Stimulated activated CD4-positive, alpha-beta T cell treated with anti-CD3 and anti-CD28 coated beads, Interleukin-4, amount 100 ng/mL, for 48 hours (primary cell): ENCODE results near the gene LMOD1.

ENCODE experiments used
- DNase-seq, 2 donors: peaks; one replicate each; pipeline ENCODE4 v3.0.0-alpha.2; 2020; ENCODE audit warnings: low read depth in 2 of 2

LMOD1 gene

DNA sequence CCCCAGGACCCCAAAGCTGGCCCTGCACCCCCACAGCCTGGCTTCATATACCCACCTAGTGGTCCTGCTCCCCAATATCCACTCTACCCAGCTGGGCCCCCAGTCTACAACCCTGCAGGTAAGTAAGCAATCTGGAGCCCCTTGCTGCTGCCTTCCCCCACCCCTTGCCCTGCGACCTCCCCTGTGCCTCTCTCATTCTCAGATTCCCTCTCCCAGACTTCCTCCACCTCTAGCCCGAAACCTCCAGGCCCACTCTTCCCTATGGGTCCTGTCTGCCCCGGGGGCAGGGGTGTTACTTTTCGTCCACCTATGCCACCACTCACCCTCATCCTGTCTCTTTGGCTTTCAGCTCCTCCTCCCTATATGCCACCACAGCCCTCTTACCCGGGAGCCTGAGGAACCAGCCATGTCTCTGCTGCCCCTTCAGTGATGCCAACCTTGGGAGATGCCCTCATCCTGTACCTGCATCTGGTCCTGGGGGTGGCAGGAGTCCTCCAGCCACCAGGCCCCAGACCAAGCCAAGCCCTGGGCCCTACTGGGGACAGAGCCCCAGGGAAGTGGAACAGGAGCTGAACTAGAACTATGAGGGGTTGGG, 54.8 kb downstream of the LMOD1 start:
- DNase-seq: no peak

DNA sequence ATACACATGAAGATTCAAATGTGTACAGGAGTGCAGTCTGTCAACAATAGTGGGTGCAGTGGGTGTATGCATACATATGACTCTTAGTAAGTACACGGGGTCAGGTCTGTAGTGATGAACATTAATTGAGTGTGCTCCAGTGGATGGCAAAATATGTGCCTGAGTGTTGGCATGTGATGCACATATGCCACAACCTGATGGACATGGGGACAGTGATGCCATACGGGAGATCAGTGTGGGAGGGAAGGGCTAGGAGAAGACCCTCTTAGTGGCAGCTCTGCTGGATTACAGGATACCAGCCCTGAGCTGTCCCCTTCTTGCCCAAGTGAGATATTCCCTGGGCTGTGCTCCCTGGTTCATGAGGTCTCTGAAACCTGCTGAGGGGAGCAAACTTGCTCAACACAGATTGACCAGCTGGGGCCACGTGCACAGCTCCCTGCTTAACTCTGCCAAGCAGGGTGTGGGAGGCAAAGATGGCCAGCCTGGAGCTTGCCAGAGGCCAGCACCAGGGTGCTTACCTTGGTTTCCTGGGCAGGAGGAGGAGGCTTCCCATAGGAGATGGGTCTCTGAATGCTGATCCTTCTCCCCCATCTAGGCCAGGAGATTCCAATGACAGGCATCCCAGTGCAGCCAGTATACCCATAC, 55.4 kb downstream of the LMOD1 start:
- DNase-seq: no peak

DNA sequence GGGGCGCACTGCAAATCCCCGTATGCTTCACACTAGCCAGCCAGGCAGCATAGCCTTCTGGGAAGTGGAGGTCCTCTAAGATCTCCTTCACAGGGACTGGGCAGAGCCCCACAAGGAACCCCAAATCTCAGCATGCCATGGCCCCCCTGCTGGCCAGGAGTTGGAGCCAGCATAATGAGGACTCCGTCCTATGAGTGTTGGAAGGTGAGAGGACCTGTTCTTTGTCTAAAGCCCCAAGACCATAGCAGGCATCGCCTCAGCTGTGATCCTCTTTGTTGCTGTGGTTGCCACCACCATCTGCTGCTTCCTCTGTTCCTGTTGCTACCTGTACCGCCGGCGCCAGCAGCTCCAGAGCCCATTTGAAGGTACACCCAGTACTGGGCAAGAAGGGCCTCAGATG, 56.1 kb downstream of the LMOD1 start:
- no peak for DNase-seq

DNA sequence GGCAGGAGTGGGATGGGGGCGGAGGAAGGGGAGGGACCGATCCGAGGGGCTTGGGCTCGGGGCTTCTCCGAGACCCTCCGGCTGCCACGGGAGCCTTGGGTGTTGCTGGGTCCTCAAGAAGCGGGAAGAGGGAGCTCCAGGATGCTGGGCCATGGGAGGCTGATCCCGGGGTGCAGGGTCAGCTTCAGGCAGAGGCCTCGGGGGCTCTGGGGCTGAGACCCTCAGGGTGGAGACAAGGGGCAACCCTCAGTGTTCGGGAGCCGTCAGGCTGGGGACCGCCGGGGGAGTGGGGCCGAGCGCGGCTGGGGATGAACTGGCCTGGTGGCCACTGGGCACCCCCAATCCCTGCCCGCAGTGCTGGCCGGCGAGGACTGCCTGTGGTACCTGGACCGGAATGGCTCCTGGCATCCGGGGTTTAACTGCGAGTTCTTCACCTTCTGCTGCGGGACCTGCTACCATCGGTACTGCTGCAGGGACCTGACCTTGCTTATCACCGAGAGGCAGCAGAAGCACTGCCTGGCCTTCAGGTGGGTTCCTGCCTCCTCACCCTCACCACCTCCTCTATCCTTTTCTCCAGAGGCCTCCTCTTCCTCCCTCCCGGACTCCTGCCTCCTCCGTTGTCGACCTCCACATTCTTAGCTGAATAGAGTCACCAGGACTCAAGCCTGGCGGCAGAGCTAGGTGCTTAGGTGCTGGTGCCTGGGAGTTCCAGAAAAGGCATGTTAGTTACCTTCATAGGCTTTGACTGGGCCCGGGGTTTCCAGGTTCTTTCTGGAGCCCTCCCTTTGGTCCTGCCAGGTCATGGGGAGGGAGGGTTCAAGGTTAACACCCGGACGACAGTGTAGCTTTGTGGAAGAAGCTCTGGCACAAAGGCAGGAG, 57.0 kb downstream of the LMOD1 start:
- DNase-seq: no peak

DNA sequence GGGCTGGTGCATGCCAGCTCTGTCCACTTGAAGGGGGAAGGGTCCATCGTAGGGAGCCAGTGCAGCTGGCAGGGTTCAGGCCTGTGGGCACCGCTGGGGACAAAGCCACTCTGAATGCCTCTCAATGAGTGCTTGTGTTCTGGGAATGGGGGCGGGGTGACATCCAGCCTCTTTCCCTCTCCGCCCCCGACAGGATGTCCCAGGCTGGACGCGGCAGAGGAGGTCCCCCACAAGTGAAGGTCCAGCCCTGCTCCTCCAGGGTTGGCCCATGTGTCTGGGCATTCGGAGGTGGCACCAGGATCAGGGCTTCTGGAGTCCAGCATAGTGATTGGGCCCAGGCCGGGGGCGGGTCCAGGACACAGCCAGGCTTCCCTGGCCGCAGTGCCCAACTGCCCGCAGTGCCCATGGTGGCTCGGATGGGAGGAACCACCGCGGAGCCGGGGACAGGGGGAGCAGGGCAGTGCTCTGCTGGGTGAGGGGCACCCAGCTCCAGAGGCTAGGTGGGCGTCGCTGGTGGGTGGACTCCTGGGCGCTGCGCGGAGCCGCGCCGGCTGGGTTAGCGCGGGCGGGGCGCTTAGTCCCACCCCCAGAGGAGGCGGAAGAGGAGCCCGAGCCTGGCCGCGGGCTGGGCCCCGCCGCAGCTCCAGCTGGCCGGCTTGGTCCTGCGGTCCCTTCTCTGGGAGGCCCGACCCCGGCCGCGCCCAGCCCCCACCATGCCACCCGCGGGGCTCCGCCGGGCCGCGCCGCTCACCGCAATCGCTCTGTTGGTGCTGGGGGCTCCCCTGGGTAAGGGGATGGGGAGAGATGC, 57.9 kb downstream of the LMOD1 start, which contains the start of gene SHISA4:
SHISA4 (plus strand) TSS at position 617 of the 808 bp plus-strand sequence; CDS start at position 714, 97 bp downstream.
- DNase-seq: no peak

DNA sequence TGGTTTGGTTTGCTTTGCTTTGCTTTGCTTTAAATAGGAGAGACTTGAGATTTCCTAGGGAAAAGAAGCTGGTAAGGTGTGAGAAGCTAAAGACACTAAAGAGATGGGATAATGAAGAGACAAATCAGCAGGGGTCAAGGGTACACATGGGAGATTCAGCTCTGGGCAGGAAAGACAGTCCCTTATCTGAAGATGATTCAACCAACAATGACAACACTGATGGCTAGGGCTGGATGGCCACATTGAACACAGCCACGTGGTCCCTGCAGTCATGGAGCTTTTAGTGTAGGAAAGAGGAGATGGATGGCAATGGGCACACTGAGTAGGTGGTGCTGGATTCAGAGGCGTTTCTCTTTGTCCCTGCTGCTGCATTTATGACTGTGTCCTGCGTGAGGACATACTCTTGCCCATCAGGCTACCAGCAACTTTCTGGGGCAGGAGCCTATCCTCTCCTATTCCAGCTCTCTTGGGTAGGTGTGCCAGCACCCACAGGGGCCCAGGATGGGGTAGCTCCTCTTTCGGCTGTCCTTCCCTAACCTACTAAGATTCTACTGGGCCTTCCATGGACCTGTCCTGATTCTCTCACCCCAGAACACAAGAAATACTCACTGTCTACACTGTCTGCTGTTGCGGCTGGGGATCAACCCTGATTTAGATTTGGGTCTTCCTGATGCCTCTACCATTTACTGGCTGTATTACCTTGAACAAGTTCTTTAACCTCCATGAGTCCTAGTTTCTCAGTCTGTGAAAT, 59.1 kb downstream of the LMOD1 start:
- no peak for DNase-seq

DNA sequence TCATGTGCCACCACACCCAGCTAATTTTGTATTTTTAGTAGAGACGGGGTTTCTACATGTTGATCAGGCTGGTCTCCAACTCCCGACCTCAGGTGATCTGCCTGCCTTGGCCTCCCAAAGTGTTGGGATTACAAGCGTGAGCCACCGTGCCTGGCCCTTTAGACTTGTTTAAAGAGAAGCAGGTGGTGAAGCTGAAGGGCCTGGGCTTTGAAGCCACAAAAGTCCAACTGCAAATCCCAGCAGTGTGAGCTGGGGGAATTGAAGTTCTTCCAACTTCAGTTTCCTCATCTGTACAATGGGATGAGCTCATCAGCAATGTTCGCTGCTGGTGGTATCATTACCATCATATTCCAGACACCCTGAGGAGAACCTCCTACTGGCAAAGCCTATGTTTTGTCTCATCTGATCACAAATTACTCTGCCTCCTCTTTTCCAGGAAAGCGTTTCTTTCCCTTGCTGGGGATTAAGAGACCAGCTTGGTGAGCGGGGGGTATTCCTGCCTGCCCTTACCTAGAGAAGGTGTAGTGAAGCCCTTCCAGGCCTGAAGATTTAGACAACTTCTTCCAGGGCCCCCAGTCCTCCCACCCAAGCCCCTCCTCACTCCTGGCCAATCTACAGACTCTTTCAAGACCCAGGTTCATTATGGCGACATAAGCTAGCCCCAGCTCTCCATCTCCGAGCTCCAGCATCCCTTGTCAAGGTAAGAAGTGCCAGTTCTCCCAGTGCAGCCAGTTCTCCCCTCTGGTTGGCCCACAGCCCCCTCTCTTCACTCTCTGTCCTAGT, 60.1 kb downstream of the LMOD1 start:
- DNase-seq: no peak

DNA sequence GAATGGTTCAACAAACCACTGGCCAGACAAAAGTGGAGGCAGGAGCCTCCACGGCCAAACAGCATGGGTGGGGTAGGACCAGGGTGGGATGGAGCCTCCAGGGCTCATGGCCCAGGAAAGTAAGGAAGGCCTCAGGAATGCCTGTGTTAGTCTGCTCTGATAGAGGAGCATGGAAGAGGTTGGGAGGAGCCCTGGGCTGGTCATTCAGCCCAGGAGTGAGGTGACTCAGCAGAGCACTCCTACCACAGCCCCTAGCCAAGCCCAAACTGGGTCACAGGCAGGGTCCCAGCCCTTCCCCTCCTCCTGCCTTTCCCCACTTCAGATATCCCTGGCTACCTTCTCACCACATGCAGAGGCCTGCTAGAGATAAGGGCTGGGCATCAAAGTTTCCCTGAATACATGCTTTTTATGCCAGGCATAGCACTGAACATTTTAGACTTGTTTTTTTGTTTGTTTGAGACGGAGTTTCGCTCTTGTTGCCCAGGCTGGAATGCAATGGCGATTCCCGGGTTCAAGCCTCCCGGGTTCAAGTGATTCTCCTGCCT, 60.7 kb downstream of the LMOD1 start:
- no peak for DNase-seq

DNA sequence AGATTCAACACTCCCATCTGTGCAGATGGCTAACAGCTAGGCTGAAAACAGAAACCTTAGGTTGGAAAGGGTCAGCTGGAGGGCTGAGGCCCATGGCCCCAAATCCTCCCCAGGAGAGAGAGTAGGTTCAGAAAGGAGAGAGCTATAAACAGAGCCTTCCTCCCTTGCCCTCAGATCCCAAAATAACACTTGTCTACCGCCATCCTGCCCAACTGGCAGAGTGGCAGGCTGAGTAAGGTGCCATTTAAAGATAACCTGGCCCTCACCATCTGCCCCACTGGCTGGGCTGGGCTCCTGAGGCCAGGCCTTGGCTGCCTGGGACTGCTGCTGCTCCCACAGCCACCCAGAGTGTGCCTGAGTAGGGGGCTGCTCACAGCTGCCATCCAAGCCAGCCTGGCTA, 61.9 kb downstream of the LMOD1 start:
- no peak for DNase-seq

DNA sequence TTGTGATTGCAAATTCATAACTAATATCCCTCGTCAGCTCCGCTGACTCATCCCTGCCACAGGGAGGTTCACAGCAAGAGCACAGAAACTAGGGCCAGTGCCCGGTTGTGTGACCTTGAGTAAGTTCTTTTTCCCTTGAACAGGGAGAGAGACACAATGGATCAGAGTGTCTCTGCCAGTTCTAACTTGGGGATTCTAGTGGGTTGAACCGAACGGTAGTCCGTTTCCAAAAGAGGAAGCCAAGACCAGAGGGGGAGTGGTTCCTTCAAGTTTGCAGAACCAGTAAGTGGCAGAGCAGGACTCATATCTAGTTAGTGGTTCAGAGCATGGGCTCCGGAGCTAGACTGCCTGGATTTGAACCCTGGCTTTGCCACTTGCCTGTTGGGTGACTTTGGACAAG, 62.6 kb downstream of the LMOD1 start:
- no peak for DNase-seq

DNA sequence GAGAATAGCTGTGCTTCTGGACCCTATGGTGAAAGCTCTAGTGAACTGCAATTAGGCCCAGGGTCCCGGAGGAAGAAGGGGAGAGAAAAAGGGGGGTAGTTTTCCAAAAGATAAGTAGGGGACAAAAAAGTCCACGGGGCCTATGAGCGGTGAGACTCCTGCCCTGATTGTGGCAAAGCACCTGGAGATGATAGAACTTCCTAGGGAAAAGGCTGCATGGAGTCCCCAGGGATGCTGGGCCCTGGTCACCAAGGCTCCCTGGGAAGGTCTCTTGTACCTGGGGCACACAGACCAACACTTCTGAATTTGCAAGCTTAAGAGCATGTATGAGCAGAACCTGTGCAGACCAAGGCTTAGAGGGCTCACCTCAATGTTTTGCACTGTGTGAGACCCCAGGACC, 63.1 kb downstream of the LMOD1 start:
- DNase-seq: no peak

DNA sequence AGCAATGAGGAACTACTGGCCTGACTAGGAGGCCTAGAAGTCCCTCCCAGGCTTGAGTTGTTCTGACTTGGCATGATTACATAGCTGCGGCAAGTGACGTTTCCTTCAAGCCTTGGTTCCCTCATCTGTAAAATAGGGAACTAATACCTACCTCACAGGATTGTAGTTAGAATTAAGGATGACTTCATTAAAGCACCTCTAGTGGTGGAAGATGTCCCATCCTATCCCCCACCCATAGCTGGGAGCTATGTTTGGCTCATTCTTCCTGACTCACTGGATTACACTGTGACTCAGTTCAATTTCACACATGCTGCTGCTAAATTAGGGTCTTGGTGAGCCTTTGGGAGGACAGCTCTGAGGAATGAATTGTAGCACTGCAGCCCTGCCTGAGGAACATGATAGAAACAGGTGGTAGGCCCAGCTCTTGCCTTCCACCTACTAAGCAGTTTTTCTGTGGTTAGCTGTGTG, 63.6 kb downstream of the LMOD1 start:
- DNase-seq: no peak

DNA sequence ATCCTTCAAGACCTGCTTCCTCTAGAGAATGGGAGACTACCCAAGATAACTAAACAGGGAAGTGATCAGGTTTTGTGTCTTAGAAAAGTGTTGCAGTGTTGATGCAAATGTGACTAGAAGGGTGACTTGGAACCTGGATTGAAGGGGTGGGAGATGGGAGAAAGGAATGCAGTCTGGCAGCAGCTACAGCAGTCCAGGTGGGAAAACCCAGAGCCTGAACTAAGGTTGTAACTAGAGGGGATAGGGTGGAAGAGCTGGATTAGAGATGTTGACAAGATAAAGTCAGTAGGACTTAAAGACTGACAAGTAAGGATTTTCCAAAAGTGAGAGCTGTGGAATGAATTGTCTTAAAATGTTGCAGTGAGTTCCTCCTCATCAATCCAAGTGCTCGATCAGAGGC, 64.7 kb downstream of the LMOD1 start:
- DNase-seq: no peak

DNA sequence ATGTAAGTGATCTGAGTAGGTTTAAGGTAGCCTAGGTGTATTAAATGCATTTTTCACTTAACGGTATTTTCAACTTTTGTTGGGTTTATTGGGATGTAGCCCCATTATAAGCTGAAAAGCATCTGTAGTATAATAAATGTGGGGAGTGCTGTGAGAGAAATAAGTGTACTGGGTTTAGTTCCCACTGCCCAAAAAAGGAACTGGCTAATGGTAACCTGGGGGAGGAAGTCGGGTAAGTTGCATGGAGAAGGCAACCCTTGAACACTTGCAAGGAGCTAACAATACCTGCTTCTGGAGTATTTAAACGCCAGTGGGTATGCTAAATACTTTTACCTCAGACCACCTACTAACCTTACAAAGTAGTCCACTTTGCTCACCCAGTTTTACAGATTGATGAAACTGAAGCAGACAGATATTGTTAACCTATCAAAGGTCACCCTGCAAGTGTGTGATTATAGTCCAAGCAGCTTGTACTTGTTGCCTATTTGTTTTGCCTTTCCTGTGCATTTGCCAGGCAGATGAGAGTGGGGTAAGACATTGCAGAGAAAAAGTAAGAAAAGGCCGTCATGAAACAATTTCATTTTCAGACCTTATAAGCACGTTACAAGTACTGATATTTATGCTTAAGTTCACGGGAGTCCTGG, 65.3 kb downstream of the LMOD1 start:
- DNase-seq: no peak

DNA sequence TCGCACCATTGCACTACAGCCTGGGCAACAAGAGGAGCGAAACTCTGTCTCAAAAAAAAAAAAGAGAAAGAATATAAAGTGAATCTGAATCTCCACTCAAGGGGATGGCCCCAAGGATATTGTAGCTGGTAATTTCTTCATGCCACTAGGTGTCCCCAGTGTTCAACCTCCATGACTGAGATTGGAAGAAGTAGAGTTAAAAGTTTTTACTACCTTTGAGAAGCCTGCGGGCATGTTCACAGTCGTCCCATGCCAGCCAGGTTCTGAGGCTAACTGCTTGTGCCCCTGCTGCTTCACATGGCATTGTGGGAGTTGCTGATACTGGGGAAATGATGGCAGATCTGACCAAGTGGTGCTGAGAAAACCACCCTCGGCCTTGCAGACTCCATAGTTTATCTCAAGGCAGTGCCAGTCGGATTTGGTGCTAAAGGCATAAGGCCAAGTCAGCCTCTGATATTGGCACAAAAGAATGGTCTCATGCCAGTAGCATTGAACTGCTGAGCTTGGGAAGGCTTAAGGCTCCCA, 68.4 kb downstream of the LMOD1 start:
- DNase-seq: no peak

DNA sequence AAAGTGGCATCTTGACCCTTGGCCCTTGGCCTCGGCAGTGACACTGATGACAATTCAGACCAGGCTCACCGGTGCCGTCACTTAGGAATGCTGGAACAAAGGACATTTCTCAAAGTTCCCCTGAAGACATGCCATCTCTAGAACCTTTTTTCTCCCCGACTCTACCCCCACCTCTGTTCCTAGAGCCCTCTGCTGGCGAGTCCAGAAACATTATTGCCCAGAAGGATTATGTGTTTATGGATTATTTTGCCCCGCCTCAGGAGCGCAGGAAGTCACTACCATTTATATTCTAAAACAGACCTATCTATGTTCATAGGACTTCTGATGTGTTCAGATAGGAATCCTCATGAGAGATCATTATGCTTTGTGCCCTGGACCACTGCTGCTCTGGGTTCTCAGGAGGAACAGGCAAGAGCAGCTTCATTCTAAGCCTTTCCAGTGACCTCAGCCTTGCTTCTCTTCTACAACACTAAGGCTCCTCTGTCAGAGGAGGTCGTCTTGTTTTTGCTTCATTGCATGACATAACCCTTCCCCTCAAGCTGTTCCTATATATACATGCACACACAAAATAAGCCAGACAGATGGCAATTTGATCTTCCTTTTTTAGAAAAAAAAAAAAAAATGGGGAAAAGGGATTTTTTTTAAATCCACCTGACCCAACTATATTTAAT, 70.1 kb downstream of the LMOD1 start:
- DNase-seq: no peak

DNA sequence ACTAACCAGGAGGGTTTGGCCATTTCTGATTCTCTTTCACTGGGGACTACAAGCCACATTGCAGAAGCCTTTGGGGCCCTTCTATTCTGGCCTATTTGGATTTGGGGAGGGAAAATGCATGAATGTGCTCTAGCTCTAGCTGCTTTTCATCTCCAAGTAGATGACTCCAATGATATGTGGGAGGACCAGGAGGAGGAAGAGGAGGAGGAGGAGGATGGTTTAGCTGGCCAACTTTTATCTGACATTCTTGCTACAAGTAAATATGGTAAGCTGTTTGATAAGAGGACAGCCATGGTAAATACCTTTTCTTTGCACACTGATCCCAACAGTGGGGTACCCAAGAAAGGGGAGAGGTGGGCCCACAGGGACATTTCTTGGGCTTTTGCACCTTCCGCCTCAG, 71.7 kb downstream of the LMOD1 start:
- DNase-seq: no peak

DNA sequence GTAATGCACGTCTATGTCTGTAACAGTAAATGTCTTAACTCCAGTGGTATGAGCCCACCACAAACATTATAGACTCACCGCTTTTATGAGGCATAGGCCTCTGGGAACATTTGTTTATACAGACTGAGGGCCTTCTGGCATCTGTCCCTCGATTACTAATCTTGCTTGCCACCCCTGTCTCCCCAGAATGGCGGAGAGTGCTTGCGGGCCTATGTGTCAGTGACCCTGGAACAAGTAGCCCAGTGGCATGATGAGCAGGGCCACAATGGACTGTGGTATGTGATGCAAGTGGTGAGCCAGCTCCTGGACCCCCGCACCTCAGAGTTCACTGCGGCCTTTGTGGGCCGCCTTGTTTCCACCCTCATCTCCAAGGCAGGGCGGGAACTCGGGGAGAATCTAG, 76.0 kb downstream of the LMOD1 start:
- no peak for DNase-seq

DNA sequence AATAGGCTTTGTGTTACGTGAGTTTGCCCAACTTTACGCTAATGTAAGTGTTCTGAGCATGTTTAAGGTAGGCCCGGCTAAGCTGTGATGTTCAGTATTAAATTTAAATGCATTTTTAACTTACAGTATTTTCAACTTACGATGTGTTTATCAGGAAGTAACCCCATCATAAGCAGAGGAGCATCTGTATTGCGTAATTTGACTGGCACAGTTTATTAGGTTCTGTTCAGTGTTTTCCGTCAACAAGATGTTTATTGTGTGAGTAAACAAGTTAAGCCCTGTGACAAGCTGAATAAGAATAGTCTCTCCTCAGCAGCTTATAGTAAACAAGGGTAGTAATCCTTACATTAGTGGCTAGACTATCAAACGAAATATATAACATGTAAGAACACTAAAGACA, 84.9 kb downstream of the LMOD1 start:
- no peak for DNase-seq
